NOMO-1 treated with DMSO at 0.1 percent for 48 hours (cell line): Measurements from ENCODE around the gene MARCHF7.
"Not testable (repeated sequence)": the region's sequence is repeated elsewhere in the genome, so short reads cannot be mapped to it uniquely, and the experiment has no call there.

Experiments
- DNase-seq: peaks from one replicate; lab custom pipeline; 2025; ENCODE audit not compliant: unreplicated experiment; lab: John Stamatoyannopoulos, UW

Gene MARCHF7

DNA sequence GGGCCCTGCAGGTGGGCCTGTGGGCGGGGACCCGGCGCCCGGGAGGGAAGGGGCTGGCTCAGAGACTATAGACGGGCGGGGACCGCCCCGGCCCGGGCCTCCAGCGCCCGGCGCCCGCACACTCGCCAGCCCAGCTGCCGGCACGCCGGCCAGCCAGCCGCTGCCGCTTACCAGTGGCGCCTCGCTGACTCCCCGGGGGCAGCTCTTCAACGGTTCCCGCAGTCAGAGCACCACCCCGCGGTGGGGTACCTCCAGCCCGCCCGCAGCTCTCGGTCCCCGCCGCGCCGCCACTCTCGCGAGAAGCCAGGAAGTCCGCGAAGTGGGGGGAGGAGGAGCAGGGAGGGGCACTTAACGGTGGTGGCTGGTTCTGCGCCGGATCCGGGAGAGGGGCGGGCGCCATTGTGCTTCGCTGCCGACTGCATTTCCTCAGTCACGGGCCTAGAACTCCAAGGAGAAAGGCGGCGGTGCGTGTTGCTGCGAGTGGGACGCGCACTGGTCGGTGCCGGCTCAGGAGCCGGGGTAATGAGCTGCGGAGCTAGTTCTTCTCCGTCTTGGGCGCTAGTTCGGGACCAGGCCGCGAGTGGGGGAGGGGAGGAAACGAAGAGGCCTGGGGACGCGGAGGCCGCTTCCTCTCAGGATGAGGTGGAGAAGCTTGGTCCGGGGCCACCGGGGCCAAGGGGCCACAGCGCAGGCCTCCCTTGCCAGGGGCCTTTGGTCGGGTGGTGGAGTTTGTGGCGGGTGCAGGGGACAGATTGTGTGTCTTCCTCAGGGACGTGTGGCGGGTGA lies at the start of gene MARCHF7:
MARCHF7 (plus strand) TSS at position 364 of the 786 bp plus-strand sequence. CDS start 16,517 bp downstream, outside the sequence.
- DNase-seq: peak; percentile 96

DNA sequence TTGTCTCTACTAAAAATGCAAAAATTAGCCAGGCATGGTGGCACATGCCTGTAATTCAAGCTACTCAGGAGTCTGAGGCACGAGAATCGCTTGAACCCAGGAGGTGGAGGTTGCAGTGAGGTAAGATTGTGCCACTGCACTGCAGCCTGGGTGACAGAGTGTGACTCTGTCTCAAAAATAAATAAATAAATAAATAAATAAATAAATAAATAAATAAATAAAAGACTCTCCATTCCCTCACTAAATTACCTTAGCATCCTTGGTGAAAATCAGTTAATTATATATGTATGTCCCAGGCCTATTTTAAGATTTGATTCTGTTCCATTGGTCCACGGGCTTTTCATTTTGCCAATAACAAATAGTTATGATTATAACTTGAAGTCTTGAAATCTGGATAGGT lies 44.9 kb upstream of the MARCHF7 start:
- not testable (repeated sequence) for DNase-seq

DNA sequence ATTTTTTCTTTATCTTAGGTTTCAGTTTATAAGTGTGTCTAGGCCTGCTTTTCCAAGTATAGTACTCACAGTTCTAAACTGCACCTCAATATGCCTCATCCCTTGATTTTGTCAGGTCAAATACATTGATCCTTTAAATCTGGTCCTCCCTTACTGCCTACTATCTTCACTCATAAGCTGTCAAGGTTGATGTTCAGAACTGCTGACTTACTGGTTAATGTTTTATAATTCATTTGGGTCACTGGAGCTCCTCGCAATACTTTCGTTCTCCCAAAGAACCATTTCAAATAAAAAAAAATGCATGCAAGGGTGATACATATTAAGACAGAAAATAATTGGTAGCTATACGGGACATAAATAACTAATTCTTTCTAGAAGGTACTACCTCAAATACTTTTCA lies 41.3 kb upstream of the MARCHF7 start:
- no peak for DNase-seq

- peak; percentile 44 for DNase-seq
Measured at GRCh38 chr2:159677654-159678053, 34.7 kb upstream of the MARCHF7 start.

DNA sequence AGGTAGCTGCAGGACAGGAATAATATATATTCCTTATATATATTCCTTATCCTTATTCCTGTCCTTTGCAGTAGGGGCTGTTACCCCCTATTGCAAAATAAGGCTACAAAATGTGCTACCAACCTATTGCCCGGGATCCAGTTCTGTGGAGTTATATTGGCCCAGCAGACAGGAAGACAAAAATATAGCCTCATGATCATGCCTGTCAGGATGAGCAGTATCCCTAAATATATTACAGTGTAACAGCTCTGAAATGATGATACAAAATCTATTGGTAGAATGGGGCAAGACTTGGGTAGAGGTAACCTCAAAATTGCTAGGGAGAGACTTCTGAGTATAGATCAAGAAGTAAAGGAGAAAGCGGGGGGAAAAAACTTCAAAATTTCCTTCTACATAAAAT lies 31.6 kb upstream of the MARCHF7 start:
- DNase-seq: no peak

DNA sequence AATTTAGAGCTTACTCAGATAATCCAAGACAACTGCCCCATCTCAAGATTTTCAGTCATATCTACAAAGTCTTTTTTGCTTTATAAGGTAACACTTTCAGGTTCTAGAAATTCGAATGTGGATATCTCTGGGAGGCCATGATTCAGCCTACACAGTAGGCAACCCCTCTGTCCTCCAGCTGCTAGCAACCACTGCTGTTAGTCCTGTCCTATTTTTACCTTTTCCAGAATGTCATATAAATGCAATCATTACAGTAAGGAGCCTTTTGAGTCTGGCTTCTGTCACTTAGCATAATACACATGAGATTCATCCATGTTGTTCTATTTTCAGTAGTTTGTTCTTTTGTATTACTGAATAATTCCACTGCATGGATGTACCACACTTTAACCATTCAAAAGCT lies 28.5 kb upstream of the MARCHF7 start:
- DNase-seq: no peak

DNA sequence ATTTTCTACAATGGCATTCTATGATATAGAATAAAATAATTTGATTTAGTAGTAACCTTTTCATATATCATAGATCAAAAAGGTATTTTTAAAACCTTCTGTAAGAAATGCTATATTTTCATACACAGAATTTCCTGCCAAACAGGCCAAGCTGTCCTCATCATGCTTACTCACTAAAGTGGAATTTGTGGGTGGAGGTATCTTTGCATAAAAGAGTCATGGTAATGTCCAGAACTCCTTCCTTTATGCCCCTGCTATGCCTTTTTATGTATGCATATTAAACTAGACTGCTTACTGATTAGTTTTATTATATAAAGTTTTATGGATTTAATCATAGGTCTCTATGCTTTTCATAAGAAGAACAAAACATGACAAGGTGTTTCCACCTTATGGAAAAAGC lies 27.5 kb upstream of the MARCHF7 start:
- no peak for DNase-seq

DNA sequence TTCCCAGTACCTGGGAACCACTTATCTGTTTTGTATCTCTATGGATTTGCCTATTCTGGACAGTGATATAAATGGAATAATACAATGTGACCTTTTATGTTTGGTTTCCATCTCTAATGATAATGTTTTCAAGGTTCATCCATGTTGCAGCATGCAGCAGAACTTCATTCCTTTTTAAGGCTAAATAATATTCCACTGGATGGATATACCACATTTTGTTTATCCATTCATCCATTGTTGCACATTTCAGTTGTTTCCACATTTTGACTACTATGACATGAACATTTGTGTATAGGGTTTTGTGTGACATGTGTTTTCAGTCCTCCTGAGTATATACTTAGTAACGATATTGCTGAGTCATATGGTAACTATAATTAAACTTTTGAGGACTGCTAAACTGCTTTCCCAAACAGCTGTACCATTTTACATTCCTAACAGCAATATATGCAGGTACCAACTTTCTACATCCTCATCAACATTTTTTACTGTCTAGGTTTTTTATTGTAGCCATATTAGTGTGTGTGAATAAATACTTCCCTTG lies 17.7 kb upstream of the MARCHF7 start:
- DNase-seq: no peak

GRCh38 chr2:159695795-159696448 lies 16.4 kb upstream of the MARCHF7 start:
- DNase-seq: peak; percentile 83

DNA sequence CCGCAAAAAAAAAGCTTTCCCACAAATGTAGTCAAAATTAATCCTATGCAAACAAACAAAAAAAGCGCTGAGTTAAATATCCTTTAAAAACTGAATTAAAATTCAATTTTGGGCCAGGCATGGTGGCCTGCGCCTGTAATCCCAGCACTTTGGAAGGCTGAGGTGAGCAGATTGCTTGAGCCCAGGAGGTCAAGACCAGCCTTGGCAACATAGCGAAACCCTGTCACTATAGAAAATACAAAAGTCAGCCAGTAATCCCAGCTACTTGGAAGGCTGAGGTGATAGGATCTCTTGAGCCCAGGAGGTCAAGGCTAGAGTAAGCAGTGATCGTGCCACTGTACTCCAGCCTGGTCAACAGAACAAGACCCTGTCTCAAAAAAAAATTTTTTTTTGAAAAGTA lies 8.8 kb upstream of the MARCHF7 start:
- DNase-seq: no peak

- peak; percentile 72 for DNase-seq
Measured at GRCh38 chr2:159706385-159706980, 5.8 kb upstream of the MARCHF7 start.

GRCh38 chr2:159708066-159708760 lies 4.1 kb upstream of the MARCHF7 start:
- DNase-seq: no peak

- DNase-seq: peak; percentile 24
Measured at GRCh38 chr2:159710601-159711180, 1.6 kb upstream of the MARCHF7 start.

- no peak for DNase-seq
Measured at GRCh38 chr2:159711562-159712142, 654 bp upstream of the MARCHF7 start.

- DNase-seq: peak; percentile 44
Measured at GRCh38 chr2:159712929-159713420, 669 bp downstream of the MARCHF7 start.

GRCh38 chr2:159713631-159714246 lies 1.4 kb downstream of the MARCHF7 start:
- DNase-seq: peak; percentile 38

DNA sequence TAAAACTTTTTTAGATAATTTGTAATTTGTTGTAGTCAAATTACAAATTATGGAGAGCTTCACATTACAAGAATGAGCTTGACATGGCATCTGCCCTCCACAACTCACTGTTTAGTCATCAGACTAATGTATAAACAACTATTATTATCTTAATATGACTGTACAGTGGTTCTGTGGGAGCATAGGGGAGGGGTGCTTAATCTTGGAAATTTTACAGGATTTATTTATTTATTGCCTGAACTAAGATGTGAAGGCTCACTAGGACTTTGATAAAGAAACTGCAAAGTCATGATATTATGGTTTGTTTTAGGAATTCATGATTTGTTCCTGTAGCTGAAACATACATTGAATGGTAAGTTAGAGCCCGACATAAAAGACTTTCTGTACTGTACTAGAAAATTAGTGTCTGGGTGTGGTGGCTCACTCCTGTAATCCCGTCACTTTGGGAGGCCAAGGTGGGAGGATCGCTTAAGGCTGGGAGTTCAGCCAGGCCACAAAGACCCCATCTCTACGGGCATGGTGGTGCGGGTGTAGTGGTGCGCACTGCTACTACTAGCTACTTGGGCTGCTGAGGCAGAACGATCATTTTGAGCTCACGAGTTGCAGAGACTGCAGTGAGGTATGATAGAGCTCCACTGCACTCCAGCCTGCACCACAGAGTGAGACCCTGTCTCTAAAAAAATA lies 2.1 kb downstream of the MARCHF7 start:
- DNase-seq: no peak

DNA sequence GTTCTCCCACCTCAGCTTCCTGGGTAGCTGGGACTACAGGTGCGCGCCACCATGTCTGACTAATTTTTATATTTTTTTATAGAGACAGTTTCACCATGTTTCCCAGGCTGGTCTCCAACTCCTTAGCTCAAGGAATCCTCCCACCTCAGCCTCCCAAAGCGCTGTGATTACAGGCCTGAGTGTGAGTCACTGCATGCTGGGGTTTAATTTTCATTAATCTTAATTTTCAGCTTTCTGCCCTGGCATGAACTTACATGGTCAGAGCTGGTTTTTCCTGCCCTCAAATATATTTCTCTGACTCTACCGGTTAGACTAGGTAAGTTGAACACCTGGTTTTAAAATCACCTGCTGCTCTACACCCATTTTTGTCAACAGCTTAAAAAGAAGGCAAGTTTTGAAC lies 3.1 kb downstream of the MARCHF7 start:
- no peak for DNase-seq

DNA sequence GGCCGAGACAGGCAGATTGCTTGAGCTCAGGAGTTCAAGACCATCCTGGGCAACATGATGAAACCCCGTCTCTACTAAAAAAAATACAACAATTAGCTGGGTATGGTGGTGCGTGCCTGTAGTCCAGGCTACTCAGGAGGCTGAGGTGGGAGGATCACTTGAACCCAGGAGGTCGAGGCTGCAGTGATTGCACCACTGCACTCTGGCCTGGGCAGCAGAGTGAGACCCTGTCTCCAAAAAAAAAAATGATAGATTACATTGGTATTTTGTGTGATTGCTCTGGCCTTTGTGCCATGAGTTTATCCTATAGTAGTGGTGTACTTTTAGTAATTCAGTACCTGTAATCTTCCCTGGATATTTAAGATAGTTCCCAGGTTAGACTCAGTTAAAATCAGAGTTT lies 4.1 kb downstream of the MARCHF7 start:
- not testable (repeated sequence) for DNase-seq
